Tibial nerve (tissue), 4 donors: ENCODE measurements around the gene METTL13. TPM values are rescaled to one million over a fixed set of nuclear protein-coding genes. Genes with fewer than 3 reads are reported as not detected.
A peak's percentile ranks its signal among the peaks of the same experiment; 100 is the strongest.

Experiments used
- DNase-seq, 2 donors: peaks; one replicate each; pipeline ENCODE4 v3.0.0-alpha.2; 2019; ENCODE audit warnings: low spot score in 2 of 2
- H3K27ac ChIP-seq, 4 donors: fragments of 200-600 bp; sonication (generic) in 3 of 4; one replicate each; pipeline ENCODE4 v1.5.1; 2017 to 2019; ENCODE audit warnings: mild to moderate bottlenecking in 1 of 4
- H3K27me3 ChIP-seq, 2 donors: fragments of 200-600 bp; sonication (generic) in 1 of 2; one replicate each; pipeline versions ENCODE4 v1.5.1 to v1.6.0; 2017 to 2019
- H3K36me3 ChIP-seq, 3 donors: fragments of 200-600 bp; sonication (generic); one replicate each; pipeline ENCODE4 v1.5.1; 2018 to 2019
- H3K4me1 ChIP-seq, 4 donors: fragments of 200-600 bp; sonication (generic) in 3 of 4; one replicate each; pipeline ENCODE4 v1.5.1; 2017 to 2019
- H3K4me3 ChIP-seq, 4 donors: fragments of 200-600 bp; sonication (generic) in 3 of 4; one replicate each; pipeline ENCODE4 v1.5.1; 2017 to 2019; ENCODE audit warnings: mild to moderate bottlenecking in 1 of 4, moderate library complexity in 1 of 4
- H3K9me3 ChIP-seq, 4 donors: fragments of 200-600 bp; sonication (generic) in 3 of 4; one replicate each; pipeline ENCODE4 v1.5.1; 2017 to 2019
- CTCF ChIP-seq, 5 experiments: fragments of 200-600 bp in 3 of 5; fragments of 450-650 bp in 2 of 5; sonication (generic) in 3 of 5; IDR thresholded peaks; one replicate each; pipeline ENCODE4 v1.5.1; 2016 to 2019; ENCODE audit warnings: antibody characterized with exemption in 5 of 5, mild to moderate bottlenecking in 3 of 5, moderate library complexity in 2 of 5
- EP300 ChIP-seq, 2 donors: sonication (generic); formaldehyde crosslinking; IDR thresholded peaks; one replicate each; pipeline ENCODE4 v1.6.1; 2017; ENCODE audit warnings: antibody characterized with exemption in 2 of 2, mild to moderate bottlenecking in 1 of 2
- POLR2A ChIP-seq, 2 donors: fragments of 450-650 bp; IDR thresholded peaks; one replicate each; pipeline ENCODE4 v1.6.1; 2017; ENCODE audit warnings: antibody characterized with exemption in 2 of 2, mild to moderate bottlenecking in 2 of 2, moderate library complexity in 2 of 2
- WGBS, 2 donors: methylation state at CpG; one replicate each; pipeline ENCODE4 v1.1.5; 2018; 5-methylcytosine and 5-hydroxymethylcytosine counted together
- total RNA-seq, 4 donors: library from RNA; depleted of rRNA; stranded (reverse); fragments of >200 nt; gene quantifications; one replicate each; pipeline ENCODE4 v1.1.0, GENCODE V29; 2016

Gene METTL13
- total RNA-seq, 4 donors from 2014 or later: 21.3 to 28.7 (median 24.4) TPM

GRCh38 chr1:171833091-171833825, 51.8 kb downstream of the METTL13 start:
- WGBS, 2 donors: 51 to 68% methylated on average over 4 of the region's 4 CpGs
- no peak for TF ChIP-seq POLR2A (IDR thresholded peaks at IDR 0.05)
- no peak for TF ChIP-seq EP300 (IDR thresholded peaks at IDR 0.05)
- TF ChIP-seq CTCF (IDR thresholded peaks at IDR 0.05): no peak
- no peaks in the 10 kb centered on the region for H3K9me3 ChIP-seq
- H3K27ac ChIP-seq: no peak overlapping the region
- DNase-seq: no peak
- H3K4me1 ChIP-seq: no peaks in the 10 kb centered on the region
- no peaks in the 10 kb centered on the region for H3K36me3 ChIP-seq
- no peak overlapping the region for H3K4me3 ChIP-seq
- no peaks in the 10 kb centered on the region for H3K27me3 ChIP-seq

- WGBS, 2 donors: 87 to 95% methylated on average over 2 of the region's 2 CpGs
- no peak for TF ChIP-seq CTCF (IDR thresholded peaks at IDR 0.05)
- no peak for TF ChIP-seq EP300 (IDR thresholded peaks at IDR 0.05)
- no peak for TF ChIP-seq POLR2A (IDR thresholded peaks at IDR 0.05)
- no peak overlapping the region for H3K27ac ChIP-seq
- no peak overlapping the region for H3K4me3 ChIP-seq
- no peaks in the 10 kb centered on the region for H3K4me1 ChIP-seq
- H3K36me3 ChIP-seq: no peaks in the 10 kb centered on the region
- H3K9me3 ChIP-seq: no peaks in the 10 kb centered on the region
- no peak for DNase-seq
- H3K27me3 ChIP-seq: no peaks in the 10 kb centered on the region
Measured at GRCh38 chr1:171834821-171835220, 53.4 kb downstream of the METTL13 start.

GRCh38 chr1:171835891-171836290, 54.4 kb downstream of the METTL13 start:
- no peaks in the 10 kb centered on the region for H3K27me3 ChIP-seq
- no peak overlapping the region for H3K4me3 ChIP-seq
- peaks cover 0 to 5% (median 0%) of the 10 kb centered on the region in 4 donors for H3K9me3 ChIP-seq
- no peak for TF ChIP-seq CTCF (IDR thresholded peaks at IDR 0.05)
- no peak for TF ChIP-seq POLR2A (IDR thresholded peaks at IDR 0.05)
- no peak for TF ChIP-seq EP300 (IDR thresholded peaks at IDR 0.05)
- DNase-seq: no peak
- H3K36me3 ChIP-seq: no peaks in the 10 kb centered on the region
- no peak overlapping the region for H3K27ac ChIP-seq
- no peaks in the 10 kb centered on the region for H3K4me1 ChIP-seq

GRCh38 chr1:171841050-171841910, 59.8 kb downstream of the METTL13 start, which contains the start of gene DNM3:
Gene DNM3 (plus strand): TSS chr1:171841498. CDS start chr1:171841657, 159 bp downstream.
- peak within 1 kb of the TSS; percentile 71 to 88 (median 78) for H3K27ac ChIP-seq
- peaks cover 0 to 16% (median 0%) of the 10 kb centered on the region in 4 donors for H3K4me1 ChIP-seq
- DNase-seq: peak; percentile 51 to 66
- H3K36me3 ChIP-seq: no peaks in the 10 kb centered on the region
- TF ChIP-seq CTCF (IDR thresholded peaks at IDR 0.05) (peak in 1 of 5 experiments; percentile 8), POLR2A (IDR thresholded peaks at IDR 0.05) (peak; percentile 66 to 84), EP300 (IDR thresholded peaks at IDR 0.05) (peak in 1 of 2 donors; percentile 87)
- H3K9me3 ChIP-seq: peaks cover 0 to 5% (median 0%) of the 10 kb centered on the region in 4 donors
- no peaks in the 10 kb centered on the region for H3K27me3 ChIP-seq
- peak within 1 kb of the TSS; percentile 66 to 92 (median 86) for H3K4me3 ChIP-seq
- 1 to 9% methylated on average over 22 to 57 of the region's 85 CpGs for WGBS, 2 donors
